ENCODE measurements around the gene ARHGAP28. TPM values are rescaled to one million over a fixed set of nuclear protein-coding genes. Genes with fewer than 3 reads are reported as not detected.
A peak's percentile ranks its signal among the peaks of the same experiment; 100 is the strongest.

The ARHGAP28 gene
- total RNA-seq, 4 donors from 2014 or later = 1.1 to 26.3 (median 2.6) TPM

- H3K27me3 ChIP-seq = no peaks in the 10 kb centered on the region
- H3K4me1 ChIP-seq = peaks cover 0 to 16% (median 0%) of the 10 kb centered on the region in 4 donors
- DNase-seq = no peak
- no peak overlapping the region for H3K4me3 ChIP-seq
- H3K36me3 ChIP-seq = no peaks in the 10 kb centered on the region
- 86 to 88% methylated on average over 1 to 2 of the region's 2 CpGs for WGBS, 2 donors (ENCODE audit: low coverage in 1 of 2)
- H3K27ac ChIP-seq = peak overlapping the region in 3 of 4 donors; percentile 15 to 62 (median 16)
- TF ChIP-seq EP300 (IDR thresholded peaks at IDR 0.05; ENCODE audit: low read depth) = no peak
- in situ Hi-C loops (cut with MboI; ENCODE audit: low pct_ligation_motif_present in 1 of 4, low pct_unique_long_range_greater_than_20kb in 1 of 4, low sequenced_read_pairs in 3 of 4) = no loop called here
- H3K9me3 ChIP-seq = no peaks in the 10 kb centered on the region
- intact Hi-C loops (cut with DNase I; ENCODE audit: low total_unique reads) = no loop called here
Measured at GRCh38 chr18:6963452-6964097, 234.1 kb downstream of the ARHGAP28 start.

Small RNAs within 50 kb of the gene (small RNA-seq; reads per million reads assigned to genes)
- 0 reads per million in 4 donors for gene RNU6-916P

Measured in transverse colon (tissue), 4 donors.